Upper lobe of left lung (tissue), 4 donors: ENCODE results near the gene UNC45B.

Source experiments
- CTCF ChIP-seq, 6 experiments: fragments of 450-650 bp in 4 of 6; fragments of 200-600 bp in 2 of 6; sonication (generic) in 2 of 6; IDR thresholded peaks; one replicate each; pipeline ENCODE4 v1.5.1; 2016 to 2019; ENCODE audit warnings: antibody characterized with exemption in 6 of 6
- POLR2A ChIP-seq, 4 donors: fragments of 450-650 bp; IDR thresholded peaks; one replicate each; pipeline ENCODE4 v1.5.1; 2016 to 2017; ENCODE audit warnings: antibody characterized with exemption in 4 of 4, mild to moderate bottlenecking in 2 of 4

DNA sequence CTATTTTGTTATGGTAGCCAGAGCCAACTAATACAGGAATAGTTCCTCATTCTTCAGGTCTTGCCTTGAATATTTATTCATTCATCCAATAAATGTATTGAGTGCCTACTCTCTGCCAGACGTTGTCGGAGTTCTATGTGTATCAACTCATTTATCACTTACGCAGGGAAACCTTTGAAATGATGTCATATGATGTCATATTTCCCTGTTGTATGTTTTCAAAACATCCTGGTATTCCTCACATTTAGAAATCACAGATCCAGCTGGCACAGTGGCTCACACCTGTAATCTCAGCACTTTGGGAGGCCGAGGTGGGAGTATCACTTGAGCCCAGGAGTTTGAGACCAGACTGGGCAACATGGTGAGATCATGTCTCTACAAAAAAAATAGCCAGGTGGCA is 2.8 kb upstream of the UNC45B start:
- TF ChIP-seq CTCF (IDR thresholded peaks at IDR 0.05) (no peak), POLR2A (IDR thresholded peaks at IDR 0.05) (no peak)
